Stimulated activated CD8-positive, alpha-beta memory T cell treated with anti-CD3 and anti-CD28 coated beads, Interleukin-7, amount 100 ng/mL, for 4 hours (primary cell): ENCODE results near the gene TSC2.
"Not testable (repeated sequence)": the region's sequence is repeated elsewhere in the genome, so short reads cannot be mapped to it uniquely, and the experiment has no call there.

Source experiments
- DNase-seq, 2 donors: peaks; one replicate each; pipeline ENCODE4 v3.0.0-alpha.2; 2020; ENCODE audit warnings: low read depth in 2 of 2

The TSC2 gene

DNA sequence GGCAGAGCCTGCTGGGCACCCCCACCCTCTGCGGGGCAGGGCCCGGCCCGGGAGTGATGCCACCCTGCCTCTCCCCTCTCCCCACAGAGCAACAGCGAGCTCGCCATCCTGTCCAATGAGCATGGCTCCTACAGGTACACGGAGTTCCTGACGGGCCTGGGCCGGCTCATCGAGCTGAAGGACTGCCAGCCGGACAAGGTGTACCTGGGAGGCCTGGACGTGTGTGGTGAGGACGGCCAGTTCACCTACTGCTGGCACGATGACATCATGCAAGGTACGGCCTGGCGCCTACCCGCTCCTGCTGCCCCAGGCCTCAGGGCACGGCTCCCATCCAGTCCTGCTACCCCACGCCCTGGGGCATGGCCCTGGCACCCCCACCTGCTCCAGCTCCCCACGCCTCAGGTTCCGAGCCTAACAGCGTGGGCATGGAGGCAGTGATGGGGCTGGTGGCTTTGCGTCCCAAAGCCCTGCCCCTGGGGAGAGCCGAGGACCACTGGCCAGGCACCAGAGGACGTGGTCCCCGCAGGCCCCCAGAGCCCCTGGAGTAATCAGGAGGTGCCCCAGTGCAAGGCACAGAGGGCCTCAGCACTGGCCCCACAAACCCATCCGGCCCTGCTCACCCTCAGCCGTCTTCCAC is 38.4 kb downstream of the TSC2 start:
- DNase-seq: no peak

DNA sequence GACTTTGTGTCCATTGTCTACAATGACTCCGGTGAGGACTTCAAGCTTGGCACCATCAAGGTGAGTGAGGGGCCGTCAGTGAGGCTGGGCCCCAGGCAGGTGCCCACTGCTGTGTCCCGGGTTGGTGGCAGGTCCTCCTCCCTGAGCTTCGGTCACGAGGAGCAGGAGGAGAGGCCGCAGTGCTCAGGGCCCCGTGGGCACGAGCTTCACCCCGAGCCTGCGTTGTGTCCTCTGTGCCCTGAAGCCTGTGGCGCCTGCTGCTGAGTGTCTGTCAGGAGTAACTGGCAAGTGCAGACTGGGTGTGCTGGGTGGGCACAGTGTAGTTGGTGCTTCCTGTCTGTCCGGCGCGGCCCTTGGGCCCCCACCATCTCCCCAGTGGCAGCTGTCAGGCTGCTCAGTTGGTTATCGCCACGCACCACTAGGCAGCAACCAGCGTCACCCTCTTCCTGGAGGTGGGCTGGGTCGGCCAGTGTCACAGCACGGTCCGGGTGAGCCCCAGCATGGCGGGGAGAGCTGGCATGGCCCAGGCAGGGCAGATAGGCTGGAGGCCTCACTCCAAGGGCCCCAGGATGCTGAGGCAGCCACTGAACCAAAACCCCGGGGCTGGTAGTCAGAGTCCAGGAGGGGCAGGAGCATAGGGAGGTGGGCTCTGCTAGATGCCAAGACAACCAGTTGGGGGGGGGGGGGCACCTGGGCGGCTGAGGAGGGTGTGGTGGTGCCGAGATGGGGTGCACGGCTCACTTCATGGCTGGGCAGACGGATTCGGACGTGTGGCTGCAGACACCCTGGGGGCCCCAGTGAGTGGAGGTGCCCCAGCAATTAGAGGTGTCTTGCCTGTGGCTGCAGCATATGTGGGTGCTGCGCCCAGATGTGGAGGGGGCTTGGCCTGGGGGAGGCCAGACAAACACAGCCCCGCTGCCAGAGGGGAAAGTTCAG is 39.3 kb downstream of the TSC2 start:
- DNase-seq: no peak

DNA sequence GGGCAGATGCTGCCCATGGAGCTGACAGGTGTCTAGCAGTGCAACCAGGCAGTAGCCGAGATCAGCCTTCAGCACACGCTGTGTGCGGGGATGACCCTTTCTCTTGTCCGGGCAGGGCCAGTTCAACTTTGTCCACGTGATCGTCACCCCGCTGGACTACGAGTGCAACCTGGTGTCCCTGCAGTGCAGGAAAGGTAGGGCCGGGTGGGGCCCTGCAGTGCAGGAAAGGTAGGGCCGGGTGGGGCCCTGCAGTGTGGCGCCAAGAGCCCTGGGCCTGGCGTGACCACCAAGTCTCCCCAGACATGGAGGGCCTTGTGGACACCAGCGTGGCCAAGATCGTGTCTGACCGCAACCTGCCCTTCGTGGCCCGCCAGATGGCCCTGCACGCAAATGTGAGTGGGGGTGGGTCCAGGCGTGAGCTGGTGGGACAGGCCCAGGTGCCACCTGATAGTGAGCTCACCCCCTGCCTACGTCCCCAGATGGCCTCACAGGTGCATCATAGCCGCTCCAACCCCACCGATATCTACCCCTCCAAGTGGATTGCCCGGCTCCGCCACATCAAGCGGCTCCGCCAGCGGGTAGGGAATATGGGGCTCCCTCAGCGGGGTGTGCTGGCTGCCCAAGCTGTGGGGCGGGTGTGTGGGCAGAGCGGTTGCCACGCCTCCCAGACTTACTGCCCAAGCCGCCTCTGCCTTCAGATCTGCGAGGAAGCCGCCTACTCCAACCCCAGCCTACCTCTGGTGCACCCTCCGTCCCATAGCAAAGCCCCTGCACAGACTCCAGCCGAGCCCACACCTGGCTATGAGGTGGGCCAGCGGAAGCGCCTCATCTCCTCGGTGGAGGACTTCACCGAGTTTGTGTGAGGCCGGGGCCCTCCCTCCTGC is 40.2 kb downstream of the TSC2 start:
- DNase-seq: no peak

DNA sequence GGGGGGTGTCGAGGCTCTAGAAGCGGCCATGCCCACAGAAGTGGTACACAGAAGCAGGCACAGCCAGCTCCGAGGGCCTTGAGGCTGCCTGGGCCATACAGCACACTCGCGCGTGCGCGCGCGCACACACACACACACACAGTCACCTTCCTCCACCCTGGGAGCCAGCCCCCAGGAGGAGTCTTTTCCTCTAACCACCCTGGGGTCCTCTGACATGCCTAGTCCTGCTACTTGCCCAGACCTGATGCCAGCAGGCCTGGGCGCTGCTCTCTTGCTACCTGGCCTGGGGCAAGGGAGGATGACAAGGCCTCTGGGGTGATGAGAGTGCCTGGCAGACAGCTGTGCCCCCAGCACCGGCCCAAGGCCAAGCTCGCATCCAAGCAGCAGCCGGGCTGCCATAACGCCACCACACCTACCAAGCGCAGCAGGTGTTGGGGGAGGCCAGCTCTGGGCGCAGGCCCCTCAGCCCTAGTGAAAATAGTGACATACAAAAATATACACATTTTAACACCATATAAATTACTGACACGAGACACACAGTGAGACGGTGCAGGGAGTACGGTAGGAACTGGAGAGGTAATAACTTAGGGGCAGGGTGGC is 41.1 kb downstream of the TSC2 start:
- DNase-seq: no peak

DNA sequence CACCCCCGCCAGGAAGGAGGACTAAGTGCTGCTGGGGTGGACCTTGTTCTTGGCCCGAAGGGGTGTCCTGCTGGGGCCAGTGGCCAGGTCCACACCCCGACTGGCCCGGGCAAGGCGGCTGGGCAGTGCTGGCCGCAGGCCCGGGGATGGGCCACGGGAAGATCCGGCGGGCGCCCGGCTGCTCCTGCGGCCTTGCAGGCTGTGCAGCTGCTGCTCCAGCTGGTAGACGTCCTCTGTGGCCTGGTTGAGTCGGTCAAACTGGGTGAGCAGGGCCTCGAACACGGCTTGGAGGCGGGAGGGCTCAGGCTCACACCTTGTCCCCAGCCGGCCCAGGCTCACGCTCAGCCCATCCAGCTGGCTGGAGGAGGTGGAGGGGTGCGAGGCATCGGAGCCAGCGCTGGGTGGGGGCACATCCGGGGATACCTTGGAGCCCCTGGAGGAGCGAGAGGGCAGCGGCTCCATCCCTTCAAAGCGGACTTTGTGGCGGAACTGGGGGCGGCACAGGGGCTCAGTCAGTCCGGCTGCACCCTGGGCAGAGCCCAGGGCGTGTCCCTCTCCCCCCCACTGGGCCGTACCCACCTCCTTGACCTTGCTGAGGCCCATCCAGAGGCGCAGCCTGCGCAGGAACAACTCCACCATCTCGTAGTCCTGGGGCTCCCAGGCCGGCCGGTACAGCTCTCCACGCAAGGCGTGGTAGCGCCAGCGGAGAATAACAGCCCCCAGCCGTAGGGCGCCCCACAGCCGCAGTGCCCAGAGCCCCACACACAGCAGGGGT is 42.1 kb downstream of the TSC2 start:
- DNase-seq: no peak

DNA sequence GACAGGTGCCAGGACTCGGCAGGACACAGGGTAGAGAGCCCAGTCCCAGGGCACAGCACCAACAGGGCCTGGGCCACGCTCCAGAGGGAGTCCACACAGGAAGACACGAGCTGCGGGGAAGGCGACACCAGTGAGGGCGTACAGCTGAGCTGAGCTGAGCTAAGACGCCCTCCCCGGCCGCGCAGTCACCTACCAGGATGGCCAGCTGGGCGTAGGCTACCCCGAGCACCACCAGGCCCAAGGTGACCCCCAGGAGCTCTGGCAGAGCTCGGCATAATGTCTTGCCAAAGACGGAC is 42.6 kb downstream of the TSC2 start:
- DNase-seq: no peak

DNA sequence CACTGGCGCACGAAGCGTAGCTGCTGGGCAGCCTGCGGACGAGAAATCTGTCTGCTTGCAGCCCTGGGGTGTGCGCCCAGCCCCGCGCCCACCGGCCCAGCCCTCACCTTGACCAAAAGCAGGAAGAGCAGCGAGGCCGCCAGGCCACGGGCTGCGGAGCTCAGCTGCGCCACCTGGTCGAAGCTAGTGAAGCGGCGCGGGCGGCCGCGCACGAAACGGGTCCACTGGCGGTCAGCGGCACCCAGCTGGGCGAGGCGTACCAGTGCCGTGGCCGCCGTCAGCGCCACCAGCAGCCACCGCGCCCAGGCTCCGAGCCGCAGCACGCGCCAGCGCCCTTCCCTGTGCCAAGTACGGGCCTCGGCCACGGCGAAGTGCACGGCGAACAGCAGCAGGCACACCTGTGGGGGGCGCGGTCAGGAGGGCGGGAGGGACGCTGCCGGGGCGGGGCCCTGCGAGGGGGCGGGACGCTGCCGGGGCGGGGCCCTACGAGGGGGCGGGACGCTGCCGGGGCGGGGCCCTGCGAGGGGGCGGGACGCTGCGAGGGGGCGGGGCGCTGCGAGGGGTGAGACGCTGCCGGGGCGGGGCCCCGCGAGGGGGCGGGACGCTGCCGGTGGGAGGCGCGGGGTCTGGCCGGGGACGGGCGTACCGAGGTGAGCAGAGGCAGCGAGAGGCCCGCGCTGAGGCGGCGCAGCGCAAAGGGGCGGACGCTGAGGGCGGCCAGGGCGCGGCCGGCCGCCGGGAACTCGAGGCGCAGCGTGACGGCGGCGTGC is 43.2 kb downstream of the TSC2 start:
- DNase-seq: no peak

DNA sequence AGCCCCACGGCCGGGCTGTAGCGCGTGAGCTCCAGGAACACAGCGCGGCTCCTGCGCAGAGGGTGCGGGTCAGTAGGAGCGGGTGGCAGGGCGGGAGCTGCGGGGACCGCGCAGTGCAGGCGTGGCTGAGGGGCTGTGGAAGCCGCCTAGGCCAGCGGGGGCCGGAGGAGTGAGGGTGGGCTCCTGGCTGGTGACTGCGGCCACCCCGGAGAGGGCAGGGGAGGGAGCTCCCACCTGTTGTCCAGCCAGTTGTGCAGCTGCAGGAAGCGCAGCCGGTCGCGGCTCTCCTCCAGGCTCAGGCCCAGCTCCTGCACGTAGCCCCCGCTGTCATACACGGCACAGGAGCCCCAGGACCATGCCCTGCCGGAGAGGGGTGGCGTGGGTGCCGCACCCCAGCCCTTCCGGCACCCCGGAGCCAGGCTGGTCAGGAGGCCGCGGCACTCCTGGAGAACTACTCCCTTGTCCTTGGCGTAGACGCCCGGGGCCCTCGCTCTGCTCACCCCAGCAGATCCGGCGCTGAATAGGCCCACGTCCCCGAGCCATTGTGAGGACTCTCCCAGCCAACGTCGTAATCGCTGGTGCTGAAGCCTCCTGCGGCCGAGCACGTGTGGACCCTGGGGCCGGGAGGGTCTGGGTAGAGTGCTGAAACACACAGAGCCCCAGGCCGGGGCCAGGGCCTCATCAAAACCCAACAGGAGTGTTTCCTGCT is 43.9 kb downstream of the TSC2 start:
- no peak for DNase-seq

DNA sequence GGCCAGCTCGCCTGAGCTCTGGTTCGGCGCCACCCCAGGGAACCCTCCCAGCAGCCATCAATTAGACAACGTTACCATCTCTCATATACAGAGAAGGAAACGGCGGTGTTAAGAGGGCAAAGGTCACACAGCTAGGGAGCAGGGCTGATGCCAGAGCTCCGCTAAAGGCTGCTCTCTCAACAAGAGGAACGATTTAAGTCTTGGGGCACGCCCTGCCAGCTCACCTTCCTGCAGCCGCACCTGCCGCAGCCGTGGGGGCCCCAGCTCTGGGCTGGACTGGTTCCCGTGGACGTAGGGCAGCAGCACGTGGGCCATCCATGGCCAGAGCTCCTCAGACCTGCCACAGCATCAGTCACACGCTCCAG is 44.5 kb downstream of the TSC2 start:
- DNase-seq: no peak

DNA sequence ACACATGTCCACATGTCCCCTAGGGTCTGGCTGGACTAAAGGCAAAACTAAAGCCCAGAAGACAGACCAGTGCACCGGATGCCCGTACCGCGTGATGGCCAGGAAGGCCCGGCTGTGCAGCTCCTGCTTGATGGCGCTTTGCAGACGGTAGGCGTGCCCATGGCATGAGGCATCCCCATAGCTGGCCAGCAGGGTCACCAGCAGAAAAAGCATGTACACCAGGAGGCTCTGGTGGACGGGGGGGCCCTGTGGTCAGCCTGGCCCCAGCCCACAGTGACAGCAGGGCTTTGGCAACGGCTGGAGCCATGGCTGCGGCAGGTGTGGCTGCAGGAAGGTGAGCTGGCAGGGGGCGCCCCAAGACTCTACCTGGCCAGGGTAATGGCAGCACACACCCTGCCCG is 45.1 kb downstream of the TSC2 start:
- no peak for DNase-seq

DNA sequence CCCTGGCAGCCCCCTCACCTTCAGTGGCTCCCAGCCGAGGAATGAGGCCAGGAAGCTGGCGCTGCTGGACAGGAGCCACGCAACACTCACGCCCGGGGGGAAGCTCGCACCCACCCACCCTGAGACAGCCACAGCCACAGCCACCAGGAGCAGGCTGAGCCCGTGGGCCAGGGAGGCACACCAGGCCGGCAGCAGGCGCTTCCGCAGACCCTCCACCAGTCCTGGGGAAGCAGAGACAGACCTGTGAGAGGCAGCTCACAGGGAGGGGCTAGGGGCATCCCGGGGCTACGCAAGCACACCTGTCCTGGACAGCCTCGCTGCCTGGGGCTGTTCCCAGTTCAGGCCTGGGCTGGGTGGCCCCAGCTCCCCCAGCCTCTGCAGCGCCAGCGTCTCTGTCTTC is 46.0 kb downstream of the TSC2 start:
- DNase-seq: no peak

DNA sequence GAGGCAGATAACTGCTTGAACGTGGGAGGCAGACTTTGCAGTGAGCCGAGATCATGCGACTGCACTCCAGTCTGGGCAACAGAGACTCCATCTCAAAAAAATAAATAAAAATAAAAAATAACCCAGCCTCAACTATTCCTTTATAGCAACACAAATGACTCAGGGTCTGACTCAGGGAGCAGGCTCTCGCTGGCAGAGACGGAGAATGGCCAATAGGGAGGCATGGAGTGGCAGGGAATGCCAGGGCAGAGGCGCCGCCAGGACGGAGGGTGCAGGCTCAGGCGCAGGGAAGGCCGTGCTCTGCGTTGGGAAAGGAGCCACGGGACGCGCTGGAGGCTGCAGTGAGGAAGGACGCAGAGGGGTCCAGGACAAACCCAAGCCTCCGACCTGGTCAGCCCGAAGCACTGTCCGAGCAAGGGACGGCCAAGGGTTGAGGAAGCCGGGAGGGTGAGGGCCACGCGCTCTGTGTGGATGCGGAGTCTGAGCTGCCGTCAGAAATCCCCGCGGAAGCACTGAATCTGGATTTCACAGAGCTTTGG is 47.6 kb downstream of the TSC2 start:
- DNase-seq: no peak

DNA sequence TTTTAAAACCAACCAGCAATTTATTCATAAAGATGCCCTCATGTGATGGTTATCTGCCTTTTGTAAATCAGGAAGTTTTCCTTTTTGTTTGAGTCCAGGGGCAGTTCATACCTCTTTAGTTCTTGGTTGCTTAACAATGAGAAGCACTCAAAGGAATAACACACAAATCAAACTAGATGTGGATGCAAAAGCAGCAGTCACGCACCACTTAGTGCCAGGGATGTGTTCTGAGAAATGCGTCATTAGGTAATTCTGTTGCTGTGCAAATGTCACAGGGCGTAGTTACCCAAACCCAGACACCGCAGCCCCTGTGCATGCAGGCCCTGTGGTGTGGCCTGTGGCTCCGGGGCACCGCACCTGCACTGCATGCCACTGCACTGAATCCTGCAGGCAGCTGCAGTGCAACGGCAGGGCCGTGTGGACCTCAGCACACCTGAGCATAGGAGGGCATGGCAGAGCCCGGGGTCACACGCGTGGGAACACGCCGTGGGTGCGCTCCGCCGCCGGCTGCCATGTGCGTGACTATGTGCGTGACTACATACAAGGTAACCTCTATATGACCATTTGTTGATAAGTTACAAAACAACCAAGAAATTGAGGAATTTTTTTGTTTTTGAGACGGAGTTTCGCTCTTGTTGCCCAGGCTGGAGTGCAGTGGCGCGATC is 48.3 kb downstream of the TSC2 start:
- no peak for DNase-seq

DNA sequence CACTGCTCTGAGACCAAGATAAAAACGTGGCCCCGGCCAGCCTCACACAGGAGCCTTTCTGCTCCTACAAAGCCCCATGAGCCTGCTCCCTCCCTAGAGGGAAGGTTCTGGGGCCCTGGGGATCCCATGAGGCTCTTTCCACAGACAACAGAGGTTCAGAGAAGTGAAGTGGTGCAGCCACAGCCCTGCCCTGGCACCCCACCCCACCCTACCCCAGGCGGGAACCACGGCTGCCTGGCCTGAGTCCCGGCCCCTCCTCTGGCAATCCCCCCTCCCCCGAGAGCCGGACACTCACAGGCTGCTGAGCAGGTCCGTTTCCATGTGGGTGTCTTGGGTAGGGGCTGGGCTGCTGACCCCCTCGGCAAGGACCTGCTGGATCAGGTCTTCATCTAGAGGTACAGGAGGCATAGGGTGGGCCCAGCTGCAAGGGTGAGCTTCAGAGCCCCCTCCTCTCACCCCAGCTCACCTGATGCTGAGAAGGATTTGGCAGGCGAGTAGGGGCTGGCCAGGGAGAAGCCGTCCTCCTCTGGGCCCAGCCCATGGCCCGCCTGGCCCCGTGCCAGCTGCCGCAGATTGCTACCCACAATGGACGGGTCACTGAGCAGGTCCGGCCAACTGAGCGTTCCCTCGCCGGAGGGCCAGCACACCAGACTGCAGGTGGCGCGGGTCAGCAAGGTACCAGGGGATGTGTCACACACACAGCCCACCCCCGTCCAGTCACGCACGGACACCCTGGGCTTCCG is 49.2 kb downstream of the TSC2 start:
- no peak for DNase-seq

DNA sequence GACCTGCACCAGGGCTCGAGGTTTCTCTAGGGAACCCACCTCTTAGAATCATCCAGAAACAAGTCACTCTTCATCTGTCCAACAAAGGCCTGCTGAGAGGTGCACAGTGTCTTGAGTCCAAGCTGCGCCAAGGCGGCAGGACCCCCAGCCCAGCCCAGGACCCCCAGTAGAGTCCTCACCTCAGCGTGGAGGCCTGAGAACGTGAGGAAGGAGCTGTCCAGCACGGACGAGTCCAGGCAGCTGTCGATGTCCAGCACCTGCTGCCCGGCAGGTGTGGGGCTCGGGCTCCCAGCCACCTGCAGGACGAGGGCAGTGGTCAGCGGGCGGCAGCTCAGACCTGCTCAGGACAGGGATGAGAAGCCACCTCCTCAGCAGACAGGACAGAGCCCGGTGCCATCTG is 49.9 kb downstream of the TSC2 start:
- not testable (repeated sequence) for DNase-seq

DNA sequence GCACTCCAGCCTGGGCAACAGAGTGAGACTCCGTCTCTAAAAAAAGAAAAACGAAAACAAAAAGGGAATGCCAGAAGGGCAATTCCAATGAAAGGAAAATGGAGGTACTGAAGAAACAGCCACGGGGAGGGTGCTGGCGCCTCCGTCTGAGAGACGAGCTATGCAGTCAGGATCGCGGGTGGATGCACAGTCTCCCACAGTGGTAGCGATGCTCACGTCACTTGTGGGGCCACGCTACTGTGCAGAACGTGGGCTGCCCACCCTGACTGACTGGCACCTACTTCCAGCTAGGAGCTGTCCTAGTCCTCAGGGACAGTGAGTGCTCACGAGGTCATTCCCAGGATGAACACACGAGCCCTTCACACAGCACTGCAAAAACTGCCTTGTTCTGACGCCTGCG is 53.8 kb downstream of the TSC2 start:
- not testable (repeated sequence) for DNase-seq

DNA sequence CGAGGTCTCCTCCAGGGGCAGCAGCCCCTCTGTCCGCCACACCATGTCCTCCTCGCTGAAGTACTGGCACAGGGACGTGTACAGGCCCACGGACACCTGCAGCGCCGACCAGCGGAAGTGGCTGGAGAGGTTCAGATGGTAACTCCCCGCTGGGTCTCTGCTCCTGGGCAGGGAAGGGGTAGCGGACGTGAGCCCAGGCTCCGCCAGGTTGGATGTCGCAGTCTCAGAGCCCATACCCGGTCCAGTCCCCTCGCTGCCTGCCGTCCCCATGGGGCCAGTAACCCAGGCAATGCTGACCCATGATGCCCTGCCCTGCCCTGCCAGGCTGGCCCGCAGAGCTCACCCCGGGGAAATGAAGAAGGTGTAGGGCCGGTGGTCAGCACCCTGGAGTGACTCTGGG is 54.7 kb downstream of the TSC2 start:
- no peak for DNase-seq

DNA sequence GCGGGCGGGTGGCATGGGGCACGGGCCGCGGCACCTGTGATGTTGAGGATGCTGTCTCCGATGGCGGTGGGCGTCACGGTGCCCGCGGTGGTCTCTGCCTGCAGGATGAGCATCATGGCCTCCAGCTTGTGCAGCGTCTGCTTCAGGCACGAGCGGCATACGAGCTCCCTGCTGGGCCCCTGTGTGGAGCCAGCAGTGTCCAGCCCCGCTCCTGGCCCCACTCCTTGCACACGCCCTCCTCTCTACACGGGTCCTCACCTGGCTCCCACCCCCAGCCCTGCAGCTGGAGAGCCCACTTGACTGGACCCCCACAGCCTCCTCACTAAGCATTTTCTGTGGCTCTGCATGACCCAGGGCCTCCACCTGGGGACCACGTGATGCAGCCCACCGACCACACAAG is 56.7 kb downstream of the TSC2 start:
- not testable (repeated sequence) for DNase-seq
